ENCODE results near the gene CTNNBIP1.

DNA sequence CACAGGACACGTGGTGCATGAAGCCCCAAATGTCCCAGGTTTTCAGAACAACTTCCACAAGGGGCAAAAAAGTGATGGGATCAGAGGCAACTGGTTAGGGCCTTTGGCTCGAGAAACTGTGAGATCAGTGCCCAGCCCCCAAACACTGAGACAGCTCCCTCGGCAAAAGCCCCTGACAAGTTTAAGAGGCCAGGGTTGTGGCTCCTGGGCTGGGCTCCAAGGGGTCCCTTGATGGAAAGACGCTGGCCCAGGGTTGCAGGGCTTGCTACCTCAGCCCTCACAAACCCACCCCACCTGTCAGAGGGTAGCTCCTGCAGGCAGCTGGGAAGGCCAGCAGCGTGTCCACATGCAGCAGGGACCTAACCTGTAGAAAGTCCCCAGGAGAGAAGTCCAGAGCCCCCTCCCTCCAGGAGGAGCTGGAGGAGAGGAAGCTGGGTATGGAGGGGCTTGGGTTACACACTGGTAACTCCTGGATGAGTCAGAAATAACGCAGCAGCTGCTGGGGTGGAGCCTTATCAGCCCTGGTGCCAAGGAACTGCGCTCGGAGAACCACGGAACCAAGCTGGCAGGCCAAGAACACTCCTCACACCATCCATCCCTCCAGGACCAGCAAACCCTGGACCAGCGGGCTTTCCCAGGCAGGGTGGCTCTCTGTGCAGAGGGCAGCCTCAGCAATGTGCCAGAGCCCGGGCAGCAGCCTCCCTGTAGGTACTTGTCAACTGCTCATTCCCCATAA, 37.5 kb downstream of the CTNNBIP1 start:
- TF ChIP-seq CTCF (IDR thresholded peaks at IDR 0.05) (no peak), EZH2 (IDR thresholded peaks at IDR 0.05; ENCODE audit: borderline replicate concordance, insufficient read depth, low read depth, low read length, poor library complexity, severe bottlenecking) (no peak)
